PFSK-1 (cell line): ENCODE results near the gene CRHBP.

ENCODE experiments used
- POLR2AphosphoS5 ChIP-seq: IDR thresholded peaks from 2 replicates; pipeline ENCODE4 v1.6.1; 2012; ENCODE audit warnings: low read depth, mild to moderate bottlenecking, control low read depth, low read length, moderate library complexity
- SIN3A ChIP-seq: IDR thresholded peaks from 2 replicates; pipeline ENCODE4 v1.6.1; 2012; ENCODE audit warnings: mild to moderate bottlenecking, low read length, moderate library complexity, borderline replicate concordance; ENCODE audit not compliant: insufficient read depth
- TAF1 ChIP-seq: IDR thresholded peaks from 2 replicates; pipeline ENCODE4 v1.6.1; 2012; ENCODE audit warnings: low read length, control low read depth, borderline replicate concordance; ENCODE audit not compliant: insufficient read depth
- TF ChIP-seq, protein P1 (sequence below), 2 experiments: IDR thresholded peaks; 2 replicates each; pipeline versions ENCODE4 v1.6.1 to v1.8.0; 2011 to 2012; ENCODE audit warnings: low read depth in 2 of 2, low read length in 2 of 2, control low read depth in 1 of 2, inconsistent platforms in 1 of 2, mild to moderate bottlenecking in 1 of 2, moderate library complexity in 1 of 2; ENCODE audit not compliant: insufficient read depth in 1 of 2

- no peak for TF ChIP-seq POLR2AphosphoS5
- TF ChIP-seq TAF1: no peak
- TF ChIP-seq, protein P1, sequence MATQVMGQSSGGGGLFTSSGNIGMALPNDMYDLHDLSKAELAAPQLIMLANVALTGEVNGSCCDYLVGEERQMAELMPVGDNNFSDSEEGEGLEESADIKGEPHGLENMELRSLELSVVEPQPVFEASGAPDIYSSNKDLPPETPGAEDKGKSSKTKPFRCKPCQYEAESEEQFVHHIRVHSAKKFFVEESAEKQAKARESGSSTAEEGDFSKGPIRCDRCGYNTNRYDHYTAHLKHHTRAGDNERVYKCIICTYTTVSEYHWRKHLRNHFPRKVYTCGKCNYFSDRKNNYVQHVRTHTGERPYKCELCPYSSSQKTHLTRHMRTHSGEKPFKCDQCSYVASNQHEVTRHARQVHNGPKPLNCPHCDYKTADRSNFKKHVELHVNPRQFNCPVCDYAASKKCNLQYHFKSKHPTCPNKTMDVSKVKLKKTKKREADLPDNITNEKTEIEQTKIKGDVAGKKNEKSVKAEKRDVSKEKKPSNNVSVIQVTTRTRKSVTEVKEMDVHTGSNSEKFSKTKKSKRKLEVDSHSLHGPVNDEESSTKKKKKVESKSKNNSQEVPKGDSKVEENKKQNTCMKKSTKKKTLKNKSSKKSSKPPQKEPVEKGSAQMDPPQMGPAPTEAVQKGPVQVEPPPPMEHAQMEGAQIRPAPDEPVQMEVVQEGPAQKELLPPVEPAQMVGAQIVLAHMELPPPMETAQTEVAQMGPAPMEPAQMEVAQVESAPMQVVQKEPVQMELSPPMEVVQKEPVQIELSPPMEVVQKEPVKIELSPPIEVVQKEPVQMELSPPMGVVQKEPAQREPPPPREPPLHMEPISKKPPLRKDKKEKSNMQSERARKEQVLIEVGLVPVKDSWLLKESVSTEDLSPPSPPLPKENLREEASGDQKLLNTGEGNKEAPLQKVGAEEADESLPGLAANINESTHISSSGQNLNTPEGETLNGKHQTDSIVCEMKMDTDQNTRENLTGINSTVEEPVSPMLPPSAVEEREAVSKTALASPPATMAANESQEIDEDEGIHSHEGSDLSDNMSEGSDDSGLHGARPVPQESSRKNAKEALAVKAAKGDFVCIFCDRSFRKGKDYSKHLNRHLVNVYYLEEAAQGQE (IDR thresholded peaks at IDR 0.05; ENCODE audit: insufficient read depth in 1 of 2, low read depth in 2 of 2, low read length in 2 of 2): no peak
- no peak for TF ChIP-seq SIN3A
These were observed 7.3 kb downstream of the CRHBP start for GRCh38 chr5:76960004-76960625.
